Measurements from ENCODE around the gene PCSK9.

GRCh38 chr1:55095095-55095494, 55.7 kb downstream of the PCSK9 start:
- TF ChIP-seq CTCF (conservative IDR thresholded peaks at IDR 0.05) (no peak), ZFX (IDR thresholded peaks at IDR 0.05) (no peak)
